ENCODE data around the gene CABLES2. TPM values are rescaled to one million over a fixed set of nuclear protein-coding genes. Genes with fewer than 3 reads are reported as not detected.
A peak's percentile ranks its signal among the peaks of the same experiment; 100 is the strongest.

Gene CABLES2
- total and polyA plus RNA-seq, 2 of the 4 experiments (the other 2 are of a cell fraction): 1.4 to 5.1 TPM

DNA sequence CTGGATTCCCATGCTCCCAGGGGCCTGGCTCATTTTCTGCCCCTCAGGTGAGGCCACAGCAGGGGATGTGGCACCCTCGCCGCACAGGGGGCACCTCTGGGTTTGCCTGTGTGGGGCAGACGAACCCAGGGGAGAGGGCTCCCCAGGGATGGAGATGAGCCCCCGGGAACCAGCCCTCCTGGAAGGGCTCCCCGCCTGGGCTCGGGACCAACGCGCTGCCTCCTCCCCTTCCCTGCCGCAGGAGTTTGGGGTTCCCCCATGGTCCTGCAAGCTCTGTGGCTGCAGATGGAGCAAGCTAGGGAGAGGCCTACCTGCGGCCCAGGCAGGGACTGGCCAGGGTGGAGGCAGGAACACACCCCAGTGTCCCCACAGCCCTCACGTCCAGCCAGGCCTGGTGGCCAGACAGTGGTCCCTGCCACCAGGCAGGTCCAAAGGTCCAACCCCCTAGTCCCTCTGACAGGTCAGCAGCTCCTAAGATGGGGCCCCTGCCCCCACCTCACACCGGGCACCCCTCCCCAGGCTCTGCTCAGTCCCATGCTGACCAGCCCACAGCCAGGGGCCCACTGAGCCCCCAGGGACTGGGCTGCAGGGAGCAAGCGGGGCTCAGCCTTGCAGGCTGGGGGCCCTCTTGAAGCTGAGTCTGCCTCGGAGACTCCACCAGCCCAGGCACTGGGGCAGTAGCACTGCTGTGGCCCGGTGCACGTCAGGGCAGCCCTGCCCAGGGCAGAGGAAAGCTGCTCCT is 53.6 kb downstream of the CABLES2 start:
- 84% methylated on average over 5 of the region's 16 CpGs; no CpG with 5 or more reads in 1 of the 2 experiments for WGBS, 2 experiments (ENCODE audit: extremely low coverage in 2 of 2, insufficient read length in 1 of 2)
- POLR2A ChIA-PET (ENCODE audit: unreplicated experiment): no interaction called here

More for the DNA sequence above, 53.6 kb downstream of the CABLES2 start:
- Histone ChIP-seq H2BK20ac (ENCODE audit: low read depth, low read length) (no peak overlapping the region), H3K27ac (ENCODE audit: insufficient read depth, low read length) (no peak overlapping the region), H4K20me1 (ENCODE audit: insufficient read depth, low read length) (no peaks in the 10 kb centered on the region; the same call in 1 of the 2 replicates), H3K36me3 (ENCODE audit: control insufficient read depth, insufficient read depth, low read length) (peaks cover 9% of the 10 kb centered on the region; the same call in 1 of the 2 replicates), H3K9me3 (ENCODE audit: control insufficient read depth, insufficient read depth, low read length) (no peaks in the 10 kb centered on the region), H4K5ac (ENCODE audit: low read depth, low read length) (no peak overlapping the region), H3K79me1 (ENCODE audit: low read depth in 1 of 2, low read length in 2 of 2) (no peaks in the 10 kb centered on the region), H3K4me1 (ENCODE audit: control insufficient read depth, insufficient read depth, low read length) (peaks cover 26% of the 10 kb centered on the region), H2BK120ac (ENCODE audit: low read depth, low read length) (no peak overlapping the region), H3K14ac (replicated peaks; ENCODE audit: low read depth, low read length) (no peak overlapping the region), H2AK9ac (replicated peaks; ENCODE audit: low read depth, low read length, poor library complexity) (no peak overlapping the region), H3K27me3 (ENCODE audit: control insufficient read depth, insufficient read depth, low read length) (no peaks in the 10 kb centered on the region), H3K4ac (ENCODE audit: low read depth, low read length) (no peak overlapping the region), H3K18ac (ENCODE audit: low read depth, low read length) (no peak overlapping the region), H3K56ac (ENCODE audit: extremely low read depth, insufficient read depth, low read length) (no peak overlapping the region), H3K4me2 (ENCODE audit: low read depth, low read length) (no peak overlapping the region), H3K4me3 (ENCODE audit: insufficient read depth, low read depth, low read length) (no peak overlapping the region), H2AFZ (replicated peaks; ENCODE audit: low read length, poor library complexity) (peak overlapping the region; percentile 11), H3K23ac (ENCODE audit: low read depth, low read length) (no peak overlapping the region), H3K9me1 (ENCODE audit: insufficient read depth, low read length) (no peaks in the 10 kb centered on the region), H4K8ac (ENCODE audit: low read depth in 2 of 2, low read length in 2 of 2) (no peak overlapping the region), H4K91ac (ENCODE audit: insufficient read depth, low read depth, low read length) (no peak overlapping the region), H2BK5ac (ENCODE audit: low read depth, low read length, poor library complexity, severe bottlenecking) (no peak overlapping the region), H2BK15ac (ENCODE audit: low read depth, low read length) (no peak overlapping the region), H2AK5ac (ENCODE audit: low read depth, low read length) (no peak overlapping the region), H3K9ac (ENCODE audit: low read depth, low read length) (no peak overlapping the region)
- in situ Hi-C loops (cut with MboI; ENCODE audit: low sequenced_read_pairs) (no loop called here), dilution Hi-C loops (cut with HindIII; ENCODE audit: low sequenced_read_pairs, unreplicated experiment) (no loop called here), intact Hi-C loops (cut with micrococcal nuclease) (no loop called here)
- no TSS peak for BruUV-seq (replicated peaks)
- CTCF ChIA-PET: no interaction called here
- TF ChIP-seq MXI1 (IDR thresholded peaks at IDR 0.05; ENCODE audit: borderline replicate concordance, low read depth, low read length) (no peak), MAZ (IDR thresholded peaks at IDR 0.05; ENCODE audit: borderline replicate concordance, low read depth, low read length) (no peak), NFE2L2 (IDR thresholded peaks at IDR 0.05; ENCODE audit: low read depth, low read length) (no peak), RCOR1 (IDR thresholded peaks at IDR 0.05; ENCODE audit: insufficient replicate concordance, low read length) (no peak), CEBPB (IDR thresholded peaks at IDR 0.05; ENCODE audit: low read depth, low read length) (no peak), FOS (IDR thresholded peaks at IDR 0.05; ENCODE audit: low read depth, low read length) (no peak), CHD1 (IDR thresholded peaks at IDR 0.05; ENCODE audit: low read depth, low read length) (no peak), RAD21 (IDR thresholded peaks at IDR 0.05; ENCODE audit: low read length) (no peak), RFX5 (IDR thresholded peaks at IDR 0.05; ENCODE audit: low read depth, low read length) (no peak), MAFK (IDR thresholded peaks at IDR 0.05; ENCODE audit: low read depth, low read length) (no peak), BHLHE40 (IDR thresholded peaks at IDR 0.05; ENCODE audit: low read depth, low read length) (no peak), POLR2A (IDR thresholded peaks at IDR 0.05; ENCODE audit: low read depth, low read length) (no peak), SMC3 (IDR thresholded peaks at IDR 0.05; ENCODE audit: low read depth, low read length) (no peak)
- TF ChIP-seq, protein P1, sequence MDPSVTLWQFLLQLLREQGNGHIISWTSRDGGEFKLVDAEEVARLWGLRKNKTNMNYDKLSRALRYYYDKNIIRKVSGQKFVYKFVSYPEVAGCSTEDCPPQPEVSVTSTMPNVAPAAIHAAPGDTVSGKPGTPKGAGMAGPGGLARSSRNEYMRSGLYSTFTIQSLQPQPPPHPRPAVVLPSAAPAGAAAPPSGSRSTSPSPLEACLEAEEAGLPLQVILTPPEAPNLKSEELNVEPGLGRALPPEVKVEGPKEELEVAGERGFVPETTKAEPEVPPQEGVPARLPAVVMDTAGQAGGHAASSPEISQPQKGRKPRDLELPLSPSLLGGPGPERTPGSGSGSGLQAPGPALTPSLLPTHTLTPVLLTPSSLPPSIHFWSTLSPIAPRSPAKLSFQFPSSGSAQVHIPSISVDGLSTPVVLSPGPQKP (IDR thresholded peaks at IDR 0.05; ENCODE audit: borderline replicate concordance, low read depth, low read length): no peak
- TF ChIP-seq, protein P2, sequence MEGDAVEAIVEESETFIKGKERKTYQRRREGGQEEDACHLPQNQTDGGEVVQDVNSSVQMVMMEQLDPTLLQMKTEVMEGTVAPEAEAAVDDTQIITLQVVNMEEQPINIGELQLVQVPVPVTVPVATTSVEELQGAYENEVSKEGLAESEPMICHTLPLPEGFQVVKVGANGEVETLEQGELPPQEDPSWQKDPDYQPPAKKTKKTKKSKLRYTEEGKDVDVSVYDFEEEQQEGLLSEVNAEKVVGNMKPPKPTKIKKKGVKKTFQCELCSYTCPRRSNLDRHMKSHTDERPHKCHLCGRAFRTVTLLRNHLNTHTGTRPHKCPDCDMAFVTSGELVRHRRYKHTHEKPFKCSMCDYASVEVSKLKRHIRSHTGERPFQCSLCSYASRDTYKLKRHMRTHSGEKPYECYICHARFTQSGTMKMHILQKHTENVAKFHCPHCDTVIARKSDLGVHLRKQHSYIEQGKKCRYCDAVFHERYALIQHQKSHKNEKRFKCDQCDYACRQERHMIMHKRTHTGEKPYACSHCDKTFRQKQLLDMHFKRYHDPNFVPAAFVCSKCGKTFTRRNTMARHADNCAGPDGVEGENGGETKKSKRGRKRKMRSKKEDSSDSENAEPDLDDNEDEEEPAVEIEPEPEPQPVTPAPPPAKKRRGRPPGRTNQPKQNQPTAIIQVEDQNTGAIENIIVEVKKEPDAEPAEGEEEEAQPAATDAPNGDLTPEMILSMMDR (conservative IDR thresholded peaks at IDR 0.05; ENCODE audit: low read depth, low read length): no peak
- TF ChIP-seq, protein P3, sequence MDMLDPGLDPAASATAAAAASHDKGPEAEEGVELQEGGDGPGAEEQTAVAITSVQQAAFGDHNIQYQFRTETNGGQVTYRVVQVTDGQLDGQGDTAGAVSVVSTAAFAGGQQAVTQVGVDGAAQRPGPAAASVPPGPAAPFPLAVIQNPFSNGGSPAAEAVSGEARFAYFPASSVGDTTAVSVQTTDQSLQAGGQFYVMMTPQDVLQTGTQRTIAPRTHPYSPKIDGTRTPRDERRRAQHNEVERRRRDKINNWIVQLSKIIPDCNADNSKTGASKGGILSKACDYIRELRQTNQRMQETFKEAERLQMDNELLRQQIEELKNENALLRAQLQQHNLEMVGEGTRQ (IDR thresholded peaks at IDR 0.05; ENCODE audit: low read depth, low read length): no peak
- no peak for DNase-seq
- ATAC-seq (ENCODE audit: low read depth): no peak

Measured in IMR-90 (cell line).